Subcutaneous adipose tissue (tissue), 4 donors: Measurements from ENCODE around the gene KCNA10. TPM values are rescaled to one million over a fixed set of nuclear protein-coding genes. Genes with fewer than 3 reads are reported as not detected.

Source experiments
- total RNA-seq, 4 donors: library from RNA; depleted of rRNA; stranded (reverse); fragments of >200 nt; gene quantifications; one replicate each; pipeline ENCODE4 v1.1.0, GENCODE V29; 2016
- TF ChIP-seq, protein P1 (sequence below): fragments of 450-650 bp; IDR thresholded peaks from one replicate; pipeline ENCODE4 v1.5.1; 2016; ENCODE audit warnings: low read depth, mild to moderate bottlenecking, control low read depth, antibody characterized with exemption, moderate library complexity

KCNA10 gene
- total RNA-seq, 4 donors from 2014 or later: not detected

DNA sequence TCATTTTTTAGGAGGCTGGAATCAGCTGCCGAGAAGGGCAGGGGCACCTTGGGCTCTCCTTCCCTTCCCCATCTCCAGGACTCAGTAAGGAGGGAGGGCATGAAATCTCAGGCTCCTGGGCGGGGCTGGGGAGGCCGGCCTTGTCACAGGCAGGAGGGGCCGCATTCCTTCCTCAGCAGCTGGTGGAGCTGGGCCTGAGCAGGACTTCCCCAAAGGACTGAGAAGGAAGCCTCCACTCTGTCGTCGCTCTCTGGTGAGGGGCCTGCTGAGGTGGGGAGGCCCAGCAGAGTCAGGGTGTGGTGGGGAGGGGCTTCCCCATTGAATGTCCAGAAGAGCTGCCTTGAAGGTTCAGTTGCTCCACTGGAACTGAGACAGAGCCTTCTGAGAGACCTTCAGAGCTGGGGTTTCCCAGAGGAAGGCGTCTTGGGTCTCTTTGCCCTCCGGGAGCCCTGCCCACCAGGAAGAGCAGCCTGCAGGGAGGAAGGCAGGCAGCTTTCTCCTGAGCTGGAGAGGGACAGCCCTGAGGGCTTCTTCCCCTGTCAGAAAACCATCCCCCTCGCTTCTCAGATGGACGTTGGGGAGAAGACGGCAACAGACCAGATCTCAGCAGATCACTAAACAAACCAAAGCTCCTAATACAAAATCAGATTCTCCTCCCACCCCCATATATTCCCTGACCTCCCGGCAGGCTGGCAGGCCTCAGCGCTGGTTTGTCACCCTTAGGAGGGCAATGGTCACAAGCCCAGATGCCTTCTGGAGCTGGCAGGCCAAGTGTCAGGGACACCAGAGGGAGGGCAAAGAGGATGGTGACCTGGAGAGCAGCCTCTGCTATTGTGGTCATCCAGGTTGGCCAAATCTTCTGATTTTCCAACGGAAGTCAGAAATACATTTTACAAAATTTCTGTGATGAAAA lies 10.7 kb downstream of the KCNA10 start:
- TF ChIP-seq, protein P1, sequence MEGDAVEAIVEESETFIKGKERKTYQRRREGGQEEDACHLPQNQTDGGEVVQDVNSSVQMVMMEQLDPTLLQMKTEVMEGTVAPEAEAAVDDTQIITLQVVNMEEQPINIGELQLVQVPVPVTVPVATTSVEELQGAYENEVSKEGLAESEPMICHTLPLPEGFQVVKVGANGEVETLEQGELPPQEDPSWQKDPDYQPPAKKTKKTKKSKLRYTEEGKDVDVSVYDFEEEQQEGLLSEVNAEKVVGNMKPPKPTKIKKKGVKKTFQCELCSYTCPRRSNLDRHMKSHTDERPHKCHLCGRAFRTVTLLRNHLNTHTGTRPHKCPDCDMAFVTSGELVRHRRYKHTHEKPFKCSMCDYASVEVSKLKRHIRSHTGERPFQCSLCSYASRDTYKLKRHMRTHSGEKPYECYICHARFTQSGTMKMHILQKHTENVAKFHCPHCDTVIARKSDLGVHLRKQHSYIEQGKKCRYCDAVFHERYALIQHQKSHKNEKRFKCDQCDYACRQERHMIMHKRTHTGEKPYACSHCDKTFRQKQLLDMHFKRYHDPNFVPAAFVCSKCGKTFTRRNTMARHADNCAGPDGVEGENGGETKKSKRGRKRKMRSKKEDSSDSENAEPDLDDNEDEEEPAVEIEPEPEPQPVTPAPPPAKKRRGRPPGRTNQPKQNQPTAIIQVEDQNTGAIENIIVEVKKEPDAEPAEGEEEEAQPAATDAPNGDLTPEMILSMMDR: no peak

DNA sequence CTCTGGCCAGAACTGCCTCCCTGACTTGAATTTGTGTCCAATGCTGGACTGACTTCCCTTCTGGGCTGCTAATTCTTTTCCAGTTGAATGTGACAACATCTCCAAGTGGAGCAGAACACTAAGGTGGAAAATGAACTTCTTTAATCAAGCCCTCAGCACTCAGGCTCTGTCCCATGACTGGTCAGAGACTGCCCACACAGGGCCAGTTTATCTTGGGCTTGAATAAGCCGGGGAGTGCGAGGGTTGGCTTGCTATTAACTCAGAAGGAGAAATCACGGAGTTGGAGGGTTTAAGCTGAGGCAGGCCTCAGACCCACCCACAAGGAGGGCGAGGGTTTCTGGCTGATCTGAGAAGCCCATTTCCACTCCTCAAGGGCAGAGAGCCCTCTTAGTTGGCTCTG lies 12.4 kb downstream of the KCNA10 start:
- TF ChIP-seq, protein P1: no peak

DNA sequence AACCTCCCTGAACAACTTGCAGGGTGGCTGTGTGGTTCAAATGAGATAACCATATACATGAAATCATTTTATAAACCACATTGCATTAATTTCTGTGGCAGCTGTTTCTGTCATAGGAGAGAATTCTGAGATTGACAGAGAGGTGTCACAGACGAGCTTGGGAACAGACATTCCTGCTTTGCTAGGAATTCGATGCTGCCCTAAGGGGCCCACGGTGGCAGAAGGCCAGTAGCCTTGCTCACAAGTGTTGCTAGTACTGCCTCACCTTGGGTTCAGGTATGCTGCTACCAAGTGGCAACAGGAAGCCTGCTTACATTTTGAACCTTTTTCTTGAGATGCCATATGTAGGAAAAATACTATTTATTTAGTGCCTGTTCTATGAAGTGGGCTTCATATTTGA lies 13.4 kb downstream of the KCNA10 start:
- TF ChIP-seq, protein P1: no peak

DNA sequence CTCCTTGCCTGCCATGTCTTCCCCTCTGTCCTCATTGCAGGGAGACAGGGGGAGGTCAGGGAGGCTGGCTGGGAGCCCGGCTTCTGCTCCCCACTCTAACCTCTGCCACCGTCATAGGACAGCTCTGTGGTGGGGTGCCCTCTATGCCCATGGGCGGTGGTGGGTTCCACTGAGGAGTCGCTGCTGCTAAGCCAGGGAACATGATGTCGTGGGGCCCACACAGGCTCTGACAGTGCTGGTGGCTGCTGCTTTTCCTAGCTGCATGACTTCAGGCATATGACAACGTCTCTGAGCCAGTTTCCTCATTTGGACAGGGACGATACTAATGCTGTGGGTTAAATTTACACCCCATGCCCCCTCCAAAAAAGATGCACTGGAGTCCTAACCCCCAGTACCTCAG lies 14.7 kb downstream of the KCNA10 start:
- TF ChIP-seq, protein P1: no peak

DNA sequence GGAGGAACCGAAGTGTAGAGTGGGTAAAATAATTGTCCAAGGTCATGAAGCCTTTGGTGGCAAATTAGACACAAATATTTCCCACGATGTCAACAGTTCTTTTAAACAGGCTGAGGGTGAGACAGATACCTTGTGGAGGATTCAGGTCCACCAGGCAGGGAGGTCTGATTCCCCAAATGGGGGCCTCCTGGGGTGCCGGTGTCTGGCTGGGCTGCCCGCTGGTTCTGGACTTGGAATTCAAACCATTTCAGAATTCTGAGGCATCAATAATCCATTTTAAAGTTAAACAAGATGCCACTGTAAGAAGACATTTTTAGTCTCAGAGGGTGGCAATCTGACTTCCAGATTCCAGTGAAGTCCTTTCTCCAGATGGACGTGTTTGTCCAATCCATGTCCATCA lies 15.5 kb downstream of the KCNA10 start:
- TF ChIP-seq, protein P1: no peak

DNA sequence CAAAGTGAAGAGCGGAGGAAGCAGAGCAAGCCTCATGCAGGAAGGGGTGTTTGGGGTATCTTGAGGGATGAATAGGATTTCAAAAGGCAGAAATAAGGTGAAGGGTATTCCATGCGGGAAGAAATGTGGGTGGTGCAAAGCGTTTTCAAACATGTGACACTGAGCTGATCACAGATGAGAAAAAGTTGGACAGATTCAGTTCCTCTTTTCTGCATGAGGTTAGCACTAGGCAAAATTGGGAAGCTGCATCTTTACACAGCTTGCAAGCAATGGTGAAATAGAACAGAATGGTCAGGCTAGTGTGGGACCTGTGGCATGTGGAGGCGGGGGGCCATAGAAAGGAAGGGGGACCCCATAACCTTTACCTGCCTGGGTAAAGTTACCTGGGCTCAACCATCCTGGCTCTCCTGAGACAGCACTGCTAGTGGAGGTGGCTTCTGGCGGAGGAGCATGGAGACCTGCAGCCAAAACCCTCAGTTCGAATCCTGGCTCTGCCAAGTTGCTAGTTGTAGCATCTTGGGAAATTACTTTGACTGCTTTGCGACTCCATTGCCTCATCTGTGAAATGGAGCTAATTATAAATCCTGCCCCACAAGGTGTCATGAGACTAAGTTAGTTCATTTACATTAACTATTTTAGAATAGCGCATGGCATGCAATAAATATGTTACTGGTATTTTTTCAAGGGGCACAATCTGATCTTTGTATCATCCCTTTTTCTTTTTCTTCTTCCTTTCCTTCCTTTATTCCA lies 16.4 kb downstream of the KCNA10 start:
- TF ChIP-seq, protein P1: no peak

DNA sequence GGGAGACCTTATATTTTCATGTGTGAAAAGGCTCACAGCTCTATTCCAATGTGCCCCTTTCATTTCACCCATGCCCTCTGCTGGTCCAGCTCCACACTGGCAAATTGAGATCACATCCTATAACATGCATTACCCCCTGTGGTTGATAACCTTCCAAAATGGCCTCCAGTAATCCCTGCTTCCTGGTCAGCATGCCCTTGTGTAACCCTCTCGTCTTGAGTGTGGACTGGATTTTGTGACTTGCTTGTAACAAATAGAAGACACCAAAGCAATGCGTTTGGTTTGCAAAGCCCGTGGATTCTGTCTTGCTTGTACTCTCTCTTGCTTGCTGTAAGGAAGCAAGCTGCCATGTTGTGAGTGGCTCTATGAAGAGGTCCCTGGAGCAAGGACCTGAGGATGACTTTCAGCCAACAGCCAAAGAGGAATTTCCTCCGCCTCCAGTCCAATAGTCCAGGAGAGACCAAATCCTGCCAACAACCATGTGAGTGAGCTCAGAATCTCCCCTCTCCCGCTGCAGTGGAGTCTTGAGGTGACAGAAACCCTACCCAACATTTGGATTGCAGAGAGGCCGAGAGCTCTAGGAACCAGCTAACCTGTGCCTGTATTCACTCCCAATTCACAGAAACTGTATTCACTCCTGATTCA lies 17.4 kb downstream of the KCNA10 start:
- TF ChIP-seq, protein P1: no peak
